HG02763 (cell line): ENCODE measurements around the gene TMEM234.

Experiments used
- ATAC-seq: cut with Tn5 transposase; IDR thresholded peaks from one replicate; pipeline ENCODE4 v1.9.1; 2021; ENCODE audit warnings: mild to moderate bottlenecking, moderate library complexity; ENCODE audit not compliant: unreplicated experiment

Gene TMEM234

GRCh38 chr1:32201011-32201855, 20.9 kb downstream of the TMEM234 start:
- no peak for ATAC-seq

- no peak for ATAC-seq
Measured at GRCh38 chr1:32200226-32201010, 21.7 kb downstream of the TMEM234 start, which contains the start of gene CCDC28B. Gene CCDC28B, plus strand, starts transcription at chr1:32200595. Its CDS starts 1,341 bp downstream, at chr1:32201936.

- no peak for ATAC-seq
Measured at GRCh38 chr1:32199717-32200072, 22.5 kb downstream of the TMEM234 start.

GRCh38 chr1:32199043-32199716, 23.0 kb downstream of the TMEM234 start:
- no peak for ATAC-seq

- ATAC-seq: no peak
Measured at GRCh38 chr1:32198237-32199042, 23.7 kb downstream of the TMEM234 start.

- ATAC-seq: no peak
Measured at GRCh38 chr1:32197837-32198236, 24.3 kb downstream of the TMEM234 start.

GRCh38 chr1:32197074-32197473, 25.1 kb downstream of the TMEM234 start:
- ATAC-seq: no peak

GRCh38 chr1:32195972-32196823, 26.0 kb downstream of the TMEM234 start:
- no peak for ATAC-seq

- no peak for ATAC-seq
Measured at GRCh38 chr1:32195531-32195930, 26.6 kb downstream of the TMEM234 start.

GRCh38 chr1:32194984-32195383, 27.2 kb downstream of the TMEM234 start:
- no peak for ATAC-seq

- no peak for ATAC-seq
Measured at GRCh38 chr1:32192220-32192948, 29.8 kb downstream of the TMEM234 start.

GRCh38 chr1:32187850-32188249, 34.3 kb downstream of the TMEM234 start:
- no peak for ATAC-seq

- ATAC-seq: no peak
Measured at GRCh38 chr1:32186491-32186890, 35.7 kb downstream of the TMEM234 start.

GRCh38 chr1:32186077-32186476, 36.1 kb downstream of the TMEM234 start:
- no peak for ATAC-seq

- no peak for ATAC-seq
Measured at GRCh38 chr1:32184650-32185049, 37.5 kb downstream of the TMEM234 start.

- no peak for ATAC-seq
Measured at GRCh38 chr1:32182060-32182459, 40.1 kb downstream of the TMEM234 start.

- no peak for ATAC-seq
Measured at GRCh38 chr1:32181563-32181962, 40.6 kb downstream of the TMEM234 start.

- no peak for ATAC-seq
Measured at GRCh38 chr1:32181065-32181464, 41.1 kb downstream of the TMEM234 start.
